ENCODE results near the gene ARHGAP8.

ARHGAP8 gene

GRCh38 chr22:44714703-44715350 is 37.5 kb upstream of the ARHGAP8 start:
- no peak for TF ChIP-seq CTCF (conservative IDR thresholded peaks at IDR 0.05; ENCODE audit: low read length)
- H3K4me3 ChIP-seq (ENCODE audit: low read length) = no peak overlapping the region
- no peak for DNase-seq (ENCODE audit: low read depth)

GRCh38 chr22:44718418-44718817 is 34.0 kb upstream of the ARHGAP8 start:
- TF ChIP-seq CTCF (conservative IDR thresholded peaks at IDR 0.05; ENCODE audit: low read length) = no peak
- no peak for DNase-seq (ENCODE audit: low read depth)
- no peak overlapping the region for H3K4me3 ChIP-seq (ENCODE audit: low read length)

DNA sequence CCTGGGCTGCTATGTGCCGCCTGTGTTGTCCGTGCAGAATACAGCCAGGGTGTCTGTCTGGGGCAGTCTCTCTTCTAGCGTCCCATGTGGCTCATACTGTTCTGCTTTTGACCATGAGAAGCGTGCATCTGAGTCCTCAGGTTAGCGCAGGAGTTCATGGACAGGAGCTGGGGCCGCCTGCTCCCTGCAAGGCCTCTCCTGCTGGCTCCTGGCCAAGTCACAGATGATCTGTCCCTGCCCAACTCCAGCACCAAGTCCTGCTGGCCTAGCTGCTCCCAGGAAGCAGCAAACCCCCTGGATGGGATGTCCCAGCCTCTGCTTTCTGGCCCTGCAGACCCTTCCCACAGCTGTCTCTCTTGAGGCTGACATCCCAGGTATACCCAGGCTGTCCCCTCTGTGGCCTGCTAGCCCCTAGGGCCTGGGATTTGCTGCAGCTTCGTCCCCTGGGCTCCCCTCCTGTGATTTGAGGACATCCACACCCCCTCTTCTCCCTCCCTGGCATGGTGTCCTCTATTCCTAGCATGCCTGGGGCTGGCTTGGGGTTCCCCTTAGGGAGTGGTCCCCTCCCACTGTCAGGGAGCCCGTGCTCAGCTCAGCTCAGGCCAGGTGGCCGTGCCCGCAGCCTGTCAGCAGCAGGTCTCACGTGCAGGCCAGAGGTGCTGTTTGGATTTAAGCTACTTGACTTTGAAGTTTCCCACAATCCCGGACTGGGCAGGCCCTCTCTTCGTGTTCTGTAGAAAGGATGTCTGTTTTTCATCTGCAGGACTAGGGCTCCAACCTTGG is 32.6 kb upstream of the ARHGAP8 start:
- no peak overlapping the region for H3K4me3 ChIP-seq (ENCODE audit: low read length)
- DNase-seq (ENCODE audit: low read depth) = no peak
- no peak for TF ChIP-seq CTCF (conservative IDR thresholded peaks at IDR 0.05; ENCODE audit: low read length)

GRCh38 chr22:44721213-44721612 is 31.2 kb upstream of the ARHGAP8 start:
- no peak for DNase-seq (ENCODE audit: low read depth)

DNA sequence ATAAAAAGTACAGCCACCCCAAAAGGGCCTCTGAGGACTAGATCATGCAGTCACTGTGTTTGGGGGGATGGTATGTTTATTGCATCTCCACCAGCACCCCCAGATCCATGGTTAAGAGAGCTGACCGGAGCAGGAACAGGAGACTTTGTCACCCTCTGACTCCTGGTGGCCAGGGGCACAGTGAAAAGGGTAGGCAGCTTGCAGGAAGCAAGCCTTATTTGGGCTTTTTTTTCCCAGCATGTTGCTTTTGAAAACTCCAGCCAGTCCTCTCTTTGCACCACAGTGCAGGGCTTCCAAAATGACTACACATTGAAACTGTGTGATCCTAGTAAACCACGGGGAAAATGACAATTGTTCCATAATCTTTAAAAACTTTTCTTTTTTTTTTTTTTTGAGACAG is 29.8 kb upstream of the ARHGAP8 start:
- DNase-seq (ENCODE audit: low read depth) = no peak
- no peak for TF ChIP-seq CTCF (conservative IDR thresholded peaks at IDR 0.05; ENCODE audit: low read length)
- no peak overlapping the region for H3K4me3 ChIP-seq (ENCODE audit: low read length)

More at GRCh38 chr22:44721213-44721612, 31.2 kb upstream of the ARHGAP8 start:
- no peak for TF ChIP-seq CTCF (conservative IDR thresholded peaks at IDR 0.05; ENCODE audit: low read length)
- no peak overlapping the region for H3K4me3 ChIP-seq (ENCODE audit: low read length)

DNA sequence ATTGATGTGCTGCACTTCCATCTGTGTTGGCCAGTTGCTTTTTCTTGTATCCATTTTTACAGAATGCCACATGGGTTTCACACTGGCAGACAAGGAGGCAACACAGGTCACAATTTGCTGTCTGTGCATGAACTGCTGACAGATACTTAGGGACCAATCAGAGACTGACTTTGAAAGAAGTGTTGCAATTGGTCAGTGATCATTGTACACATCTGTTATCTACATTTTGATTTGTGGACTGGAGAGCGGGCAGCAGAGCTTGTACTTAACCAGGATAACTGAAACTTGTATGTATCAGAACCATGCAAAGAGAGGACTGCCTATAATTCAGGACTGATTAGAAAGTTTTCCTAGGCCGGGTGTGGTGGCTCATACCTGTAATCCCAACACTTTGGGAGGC is 28.6 kb upstream of the ARHGAP8 start:
- DNase-seq (ENCODE audit: low read depth) = no peak
- TF ChIP-seq CTCF (conservative IDR thresholded peaks at IDR 0.05; ENCODE audit: low read length) = no peak
- H3K4me3 ChIP-seq (ENCODE audit: low read length) = no peak overlapping the region

- TF ChIP-seq CTCF (conservative IDR thresholded peaks at IDR 0.05; ENCODE audit: low read length) = no peak
- no peak overlapping the region for H3K4me3 ChIP-seq (ENCODE audit: low read length)
- DNase-seq (ENCODE audit: low read depth) = no peak
Observed at GRCh38 chr22:44724416-44724815, 28.0 kb upstream of the ARHGAP8 start.

All from AG10803 (cell line).